Fibroblast of mammary gland (primary cell): Measurements from ENCODE around the gene CCL5.

Experiments used
- DNase-seq: peaks from one replicate; pipeline ENCODE4 v3.0.0-alpha.2; 2010; ENCODE audit warnings: low read depth
- H3K4me3 ChIP-seq: 2 replicates; pipeline ENCODE4 v1.5.1; 2011; ENCODE audit warnings: low read depth, mild to moderate bottlenecking, low read length, moderate library complexity; ENCODE audit not compliant: control insufficient read depth
- TF ChIP-seq, protein P1 (sequence below): conservative IDR thresholded peaks from 2 replicates; pipeline ENCODE4 v1.5.1; 2011; ENCODE audit warnings: low read depth, low read length, inconsistent platforms; ENCODE audit not compliant: control insufficient read depth, insufficient read depth

Gene CCL5

DNA sequence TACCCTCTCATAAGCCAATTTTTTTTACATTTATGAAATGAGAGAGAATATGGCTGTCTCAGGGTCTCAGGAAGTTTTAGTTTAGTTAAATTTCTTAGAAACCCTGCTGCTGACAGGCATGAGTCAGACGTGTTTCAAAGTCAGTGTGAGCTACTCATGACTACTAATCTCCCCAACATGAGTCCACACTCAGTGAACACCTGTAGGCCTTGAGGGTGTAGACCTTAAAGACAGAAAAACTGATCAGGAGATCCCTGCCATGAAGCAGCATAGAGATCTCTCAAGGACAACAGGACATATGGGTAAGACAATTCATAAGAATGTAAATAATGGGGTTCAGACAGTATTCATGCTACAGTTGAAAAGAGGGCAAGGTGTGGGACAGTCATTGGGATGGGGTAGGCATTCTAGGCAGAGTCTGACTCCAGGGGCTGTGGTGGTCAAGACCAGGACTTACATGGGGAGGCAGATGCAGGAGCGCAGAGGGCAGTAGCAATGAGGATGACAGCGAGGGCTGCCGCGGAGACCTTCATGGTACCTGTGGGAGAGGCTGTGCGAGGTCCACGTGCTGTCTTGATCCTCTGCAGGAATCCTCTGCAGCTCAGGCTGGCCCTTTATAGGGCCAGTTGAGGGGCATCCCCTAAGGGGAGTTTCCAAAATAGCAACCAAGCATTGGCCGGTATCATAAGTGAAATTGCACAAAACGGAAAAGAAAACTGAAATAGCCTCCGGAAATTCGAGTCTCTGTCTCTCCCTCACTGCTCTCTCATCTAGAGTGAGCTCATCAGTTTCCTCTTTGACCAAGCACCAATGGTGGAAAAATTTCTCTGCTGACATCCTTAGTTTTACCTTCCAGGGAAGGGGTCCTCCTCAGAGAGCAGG lies at the start of gene CCL5:
Gene CCL5, minus strand, starts transcription at position 588 of the 882 bp plus-strand sequence.
- TF ChIP-seq, protein P1, sequence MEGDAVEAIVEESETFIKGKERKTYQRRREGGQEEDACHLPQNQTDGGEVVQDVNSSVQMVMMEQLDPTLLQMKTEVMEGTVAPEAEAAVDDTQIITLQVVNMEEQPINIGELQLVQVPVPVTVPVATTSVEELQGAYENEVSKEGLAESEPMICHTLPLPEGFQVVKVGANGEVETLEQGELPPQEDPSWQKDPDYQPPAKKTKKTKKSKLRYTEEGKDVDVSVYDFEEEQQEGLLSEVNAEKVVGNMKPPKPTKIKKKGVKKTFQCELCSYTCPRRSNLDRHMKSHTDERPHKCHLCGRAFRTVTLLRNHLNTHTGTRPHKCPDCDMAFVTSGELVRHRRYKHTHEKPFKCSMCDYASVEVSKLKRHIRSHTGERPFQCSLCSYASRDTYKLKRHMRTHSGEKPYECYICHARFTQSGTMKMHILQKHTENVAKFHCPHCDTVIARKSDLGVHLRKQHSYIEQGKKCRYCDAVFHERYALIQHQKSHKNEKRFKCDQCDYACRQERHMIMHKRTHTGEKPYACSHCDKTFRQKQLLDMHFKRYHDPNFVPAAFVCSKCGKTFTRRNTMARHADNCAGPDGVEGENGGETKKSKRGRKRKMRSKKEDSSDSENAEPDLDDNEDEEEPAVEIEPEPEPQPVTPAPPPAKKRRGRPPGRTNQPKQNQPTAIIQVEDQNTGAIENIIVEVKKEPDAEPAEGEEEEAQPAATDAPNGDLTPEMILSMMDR, result no peak
- peak; percentile 10 for DNase-seq
- no peak within 1 kb of the TSS for H3K4me3 ChIP-seq

GRCh38 chr17:35927714-35928113 lies 47.6 kb upstream of the CCL5 start:
- H3K4me3 ChIP-seq, result no peak overlapping the region
- TF ChIP-seq, protein P1, result no peak

GRCh38 chr17:35923609-35924114 lies 43.5 kb upstream of the CCL5 start:
- TF ChIP-seq, protein P1, result no peak
- DNase-seq, result no peak
- H3K4me3 ChIP-seq, result no peak overlapping the region

More at GRCh38 chr17:35927714-35928113, 47.6 kb upstream of the CCL5 start:
- DNase-seq, result no peak

DNA sequence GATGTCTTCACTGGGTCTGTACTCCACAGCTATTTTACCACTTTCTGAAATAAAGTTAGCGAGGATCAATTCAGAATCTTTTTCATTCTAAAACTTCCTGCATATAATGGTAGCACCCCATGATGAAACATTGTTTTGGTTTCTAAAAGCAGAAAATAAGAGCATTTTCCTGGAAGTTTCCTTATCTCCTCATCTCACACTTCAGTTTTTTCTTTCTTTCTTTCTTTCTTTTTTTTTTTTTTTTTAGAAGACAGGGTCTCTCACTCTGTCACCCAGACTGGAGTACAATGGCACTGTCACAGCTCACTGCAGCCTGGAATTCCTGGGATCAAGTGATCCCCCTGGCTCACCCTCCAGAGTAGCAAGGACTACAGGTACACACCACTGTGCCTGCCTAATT lies 40.1 kb upstream of the CCL5 start:
- no peak for DNase-seq
- TF ChIP-seq, protein P1, result no peak
- H3K4me3 ChIP-seq, result no peak overlapping the region

DNA sequence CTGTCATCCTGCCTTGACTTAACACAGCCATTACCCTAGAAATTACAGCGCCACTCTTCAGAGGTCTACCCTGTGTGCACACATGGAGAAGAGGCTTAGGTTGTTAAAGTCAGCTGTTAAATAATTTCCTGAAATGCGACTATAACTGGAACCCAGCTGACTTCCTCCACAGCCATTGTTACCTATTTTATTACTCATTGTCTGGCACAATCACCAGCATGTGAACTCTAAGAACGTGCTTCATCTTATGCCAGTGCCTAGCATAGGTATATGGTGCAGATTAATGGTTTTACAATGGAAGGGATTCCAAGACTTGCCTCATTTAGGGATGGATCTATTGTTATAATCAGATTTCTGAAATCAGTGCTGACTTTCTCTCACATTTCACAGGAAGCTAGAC lies 38.5 kb upstream of the CCL5 start:
- TF ChIP-seq, protein P1, result no peak
- no peak for DNase-seq
- H3K4me3 ChIP-seq, result no peak overlapping the region

DNA sequence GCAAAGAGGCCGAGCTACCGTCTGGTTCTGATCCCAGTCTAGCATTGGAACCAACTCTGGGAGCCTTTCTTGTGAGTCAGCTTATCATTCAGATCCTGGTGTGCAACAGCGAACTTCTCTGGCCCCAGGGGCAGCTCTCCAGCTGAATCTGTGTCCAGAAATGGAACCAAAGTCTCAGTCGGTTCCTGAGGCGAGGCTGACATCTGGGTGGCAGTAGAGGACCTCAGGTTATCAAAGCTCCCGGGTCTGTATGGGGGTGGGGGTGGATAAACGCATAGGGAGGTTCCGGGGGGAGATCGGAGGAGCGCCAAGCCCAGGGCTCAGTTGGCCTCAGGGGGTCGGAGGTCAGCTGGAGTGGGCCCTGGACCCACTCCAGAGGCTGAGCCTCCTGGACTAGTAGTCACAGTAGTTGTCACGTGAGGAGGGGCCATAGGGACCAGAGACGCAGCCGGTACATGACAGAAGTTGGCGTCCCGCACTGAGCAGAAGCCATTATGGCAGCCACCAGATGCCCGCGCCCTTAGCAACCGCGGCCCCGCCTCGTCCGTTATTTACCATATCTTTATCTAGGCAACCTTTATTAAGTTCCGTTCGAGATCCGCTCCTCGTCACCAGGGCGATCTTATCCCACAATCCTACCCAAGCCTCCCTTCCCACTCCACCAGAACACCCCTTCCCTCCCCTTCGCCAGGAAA lies 37.5 kb upstream of the CCL5 start:
- DNase-seq, result no peak
- TF ChIP-seq, protein P1, result no peak
- H3K4me3 ChIP-seq, result no peak overlapping the region
